DMS 273 (cell line): Measurements from ENCODE around the gene CPLX3.

Source experiments
- DNase-seq: peaks from one replicate; lab custom pipeline; 2025; ENCODE audit not compliant: unreplicated experiment; lab: John Stamatoyannopoulos, UW

CPLX3 gene

GRCh38 chr15:74788042-74788682 lies 38.3 kb upstream of the CPLX3 start:
- DNase-seq = no peak

- no peak for DNase-seq
Measured at GRCh38 chr15:74788683-74789151, 37.7 kb upstream of the CPLX3 start.

GRCh38 chr15:74789171-74789631 lies 37.2 kb upstream of the CPLX3 start:
- DNase-seq = no peak

- no peak for DNase-seq
Measured at GRCh38 chr15:74789741-74790079, 36.7 kb upstream of the CPLX3 start.

GRCh38 chr15:74790080-74790916 lies 36.1 kb upstream of the CPLX3 start:
- DNase-seq = peak; percentile 20

GRCh38 chr15:74791007-74791406 lies 35.4 kb upstream of the CPLX3 start:
- no peak for DNase-seq

GRCh38 chr15:74791667-74792066 lies 34.8 kb upstream of the CPLX3 start:
- DNase-seq = no peak

GRCh38 chr15:74792227-74793016 lies 34.0 kb upstream of the CPLX3 start:
- DNase-seq = no peak

- no peak for DNase-seq
Measured at GRCh38 chr15:74793135-74794028, 33.0 kb upstream of the CPLX3 start.

- no peak for DNase-seq
Measured at GRCh38 chr15:74794248-74794969, 32.0 kb upstream of the CPLX3 start.

GRCh38 chr15:74794970-74795349 lies 31.5 kb upstream of the CPLX3 start:
- DNase-seq = no peak

- DNase-seq = no peak
Measured at GRCh38 chr15:74795966-74796625, 30.3 kb upstream of the CPLX3 start.

- DNase-seq = no peak
Measured at GRCh38 chr15:74798388-74799254, 27.8 kb upstream of the CPLX3 start.

GRCh38 chr15:74799255-74799855 lies 27.1 kb upstream of the CPLX3 start:
- DNase-seq = no peak

- peak; percentile 76 for DNase-seq
Measured at GRCh38 chr15:74799856-74800558, 26.4 kb upstream of the CPLX3 start.

GRCh38 chr15:74800559-74801094 lies 25.8 kb upstream of the CPLX3 start:
- no peak for DNase-seq

GRCh38 chr15:74801311-74801997 lies 25.0 kb upstream of the CPLX3 start:
- no peak for DNase-seq
